K562 (cell line): ENCODE data around the gene SEMA3A. TPM values are rescaled to one million over a fixed set of nuclear protein-coding genes. Genes with fewer than 3 reads are reported as not detected.

ENCODE experiments used
- ATAC-seq: fragments of 200-7000 bp; cut with Tn5 transposase; 3 replicates; pipeline ENCODE4 v1.9.1; 2020; ENCODE audit warnings: moderate library complexity
- BruUV-seq: library from RNA; stranded (reverse); fragments of 400-500 nt; replicated peaks from 2 replicates; lab custom pipeline; 2021; lab: Mats Ljungman, UMichigan
- CTCF ChIA-PET: fragments of 300-600 bp; formaldehyde crosslinking; extraction: SDS; loops from one replicate; lab custom pipeline; 2021; ENCODE audit warnings: low intra/inter-chr PET ratio; lab: Yijun Ruan, JAX
- POLR2A ChIA-PET: fragments of 300-600, 350-650 bp; sonication (Branson Sonifier 250); formaldehyde crosslinking; extraction: SDS; loops from one replicate; lab custom pipeline; 2021; ENCODE audit warnings: antibody characterized with exemption, inconsistent platforms; lab: Yijun Ruan, JAX
- DNase-seq, 4 experiments: peaks; one replicate each; pipeline versions ENCODE4 v3.0.0 to v3.0.0-alpha.2; 2011 to 2018; ENCODE audit warnings: low spot score in 3 of 4, mixed read lengths in 3 of 4; ENCODE audit errors: extremely low read depth in 1 of 4
- FAIRE-seq: peaks from 2 replicates; lab custom pipeline; 2011; peaks lifted over from hg19 to GRCh38; lab: Jason Lieb, UNC
- H2AFZ ChIP-seq: 2 replicates; pipeline ENCODE4 v1.6.0; 2011; ENCODE audit warnings: low read depth, low read length, control low read depth, inconsistent platforms
- H3K27ac ChIP-seq: fragments of 200-600 bp; 3 replicates; pipeline ENCODE4 v1.8.0; 2011; ENCODE audit warnings: low read depth, mild to moderate bottlenecking, control low read depth, inconsistent platforms, low read length, moderate library complexity, mixed read lengths; ENCODE audit errors: extremely low read depth
- H3K27me3 ChIP-seq, 2 experiments: fragments of 300-600 bp in 1 of 2; 2 replicates in 1 of 2; 3 replicates in 1 of 2; pipeline versions ENCODE4 v1.6.0 to v1.8.0; 2011; ENCODE audit warnings: inconsistent platforms in 2 of 2, low read length in 2 of 2, mild to moderate bottlenecking in 1 of 2, mixed read lengths in 1 of 2, moderate library complexity in 1 of 2; ENCODE audit not compliant: control insufficient read depth in 2 of 2, insufficient read depth in 2 of 2
- H3K36me3 ChIP-seq: fragments of 300-600 bp; 3 replicates; pipeline ENCODE4 v1.8.0; 2011; ENCODE audit warnings: mild to moderate bottlenecking, low read length, inconsistent platforms; ENCODE audit not compliant: control insufficient read depth, insufficient read depth
- H3K4me1 ChIP-seq, 2 experiments: fragments of 200-600 bp in 1 of 2; replicated peaks in 1 of 2; 2 replicates in 1 of 2; 3 replicates in 1 of 2; pipeline versions ENCODE4 v1.5.1 to v1.8.0; 2011; ENCODE audit warnings: inconsistent platforms in 2 of 2, low read length in 2 of 2, mild to moderate bottlenecking in 1 of 2, mixed read lengths in 1 of 2, moderate library complexity in 1 of 2; ENCODE audit not compliant: control insufficient read depth in 2 of 2, insufficient read depth in 2 of 2
- H3K4me2 ChIP-seq: 2 replicates; pipeline ENCODE4 v1.6.1; 2011; ENCODE audit warnings: low read length, control low read depth, inconsistent platforms, mixed read lengths; ENCODE audit not compliant: insufficient read depth
- H3K4me3 ChIP-seq: fragments of 200-600 bp; sonication (generic), shearing (Covaris generic); 2 replicates; pipeline ENCODE4 v1.5.1; 2016; ENCODE audit warnings: control low read depth, inconsistent platforms
- H3K79me2 ChIP-seq: fragments of 200-600 bp; 3 replicates; pipeline ENCODE4 v1.8.0; 2011; ENCODE audit warnings: low read length, inconsistent platforms; ENCODE audit not compliant: control insufficient read depth, insufficient read depth
- H3K9ac ChIP-seq, 2 experiments: 2 replicates each; pipeline versions ENCODE4 v1.6.0 to v1.6.1; 2011; ENCODE audit warnings: low read depth in 2 of 2, low read length in 2 of 2, control low read depth in 1 of 2, inconsistent platforms in 1 of 2, mild to moderate bottlenecking in 1 of 2, mixed read lengths in 1 of 2; ENCODE audit not compliant: insufficient read depth in 1 of 2
- H3K9me1 ChIP-seq: one replicate; pipeline ENCODE4 v1.6.0; 2011; ENCODE audit warnings: inconsistent platforms, mild to moderate bottlenecking, low read length, moderate library complexity; ENCODE audit not compliant: control insufficient read depth, insufficient read depth
- H3K9me3 ChIP-seq: replicated peaks from 2 replicates; pipeline ENCODE4 v1.5.1; 2011; ENCODE audit warnings: low read depth, low read length, inconsistent platforms; ENCODE audit not compliant: control insufficient read depth, insufficient read depth
- H4K20me1 ChIP-seq: replicated peaks from 2 replicates; pipeline ENCODE4 v1.6.1; 2011; ENCODE audit warnings: low read length, inconsistent platforms, mixed read lengths; ENCODE audit not compliant: control insufficient read depth, insufficient read depth
- BRCA1 ChIP-seq, 2 experiments: fragments of 450-650 bp in 1 of 2; sonication (generic) in 1 of 2; formaldehyde crosslinking in 1 of 2; IDR thresholded peaks; 2 replicates each; pipeline versions ENCODE4 v1.5.0 to v1.6.1; 2017 to 2020; ENCODE audit warnings: mild to moderate bottlenecking in 1 of 2, missing genetic modification reagents in 1 of 2
- CEBPB ChIP-seq: fragments of 450-650 bp; IDR thresholded peaks from 2 replicates; pipeline ENCODE4 v1.6.1; 2016; ENCODE audit warnings: missing genetic modification characterization, missing compliant biosample characterization
- FIP1L1 ChIP-seq: fragments of 200-400 bp; formaldehyde crosslinking; IDR thresholded peaks from 2 replicates; pipeline ENCODE4 v1.6.1; 2018; ENCODE audit warnings: mild to moderate bottlenecking, low read depth, low read length; ENCODE audit not compliant: poor library complexity, severe bottlenecking
- HNRNPLL ChIP-seq: fragments of 200-400 bp; formaldehyde crosslinking; IDR thresholded peaks from 2 replicates; pipeline ENCODE4 v1.6.1; 2017; ENCODE audit warnings: low read length, low read depth, mild to moderate bottlenecking; ENCODE audit not compliant: poor library complexity, severe bottlenecking
- HNRNPUL1 ChIP-seq: fragments of 200-400 bp; formaldehyde crosslinking; IDR thresholded peaks from 2 replicates; pipeline ENCODE4 v1.6.1; 2017; ENCODE audit warnings: low read length
- IFI16 ChIP-seq: fragments of 250-450 bp; sonication (Bioruptor Pico); IDR thresholded peaks from 2 replicates; pipeline ENCODE4 v2.1.2; 2022; ENCODE audit warnings: mild to moderate bottlenecking, inconsistent platforms
- MEF2D ChIP-seq: conservative IDR thresholded peaks from 2 replicates; pipeline ENCODE4 v1.6.1; 2016; ENCODE audit warnings: low read depth, missing genetic modification characterization, missing compliant biosample characterization
- NCOA2 ChIP-seq, 2 experiments: fragments of 450-650 bp; IDR thresholded peaks; 2 replicates each; pipeline ENCODE4 v1.6.1; 2018; ENCODE audit warnings: mild to moderate bottlenecking in 2 of 2, moderate library complexity in 1 of 2; ENCODE audit not compliant: partially characterized antibody in 2 of 2
- NFIX ChIP-seq: fragments of 250-450 bp; sonication (Bioruptor Pico); IDR thresholded peaks from 2 replicates; pipeline ENCODE4 v1.4.0; 2020; ENCODE audit warnings: low read depth, mild to moderate bottlenecking, moderate library complexity
- POU5F1 ChIP-seq: fragments of 150-350 bp; IDR thresholded peaks from 2 replicates; pipeline ENCODE4 v1.6.1; 2014; ENCODE audit warnings: borderline replicate concordance, low read length, low read depth, mild to moderate bottlenecking; ENCODE audit not compliant: partially characterized antibody
- PTRF ChIP-seq: fragments of 450-650 bp; IDR thresholded peaks from 2 replicates; pipeline ENCODE4 v1.6.1; 2016; ENCODE audit warnings: mild to moderate bottlenecking, missing genetic modification characterization, missing compliant biosample characterization
- SP1 ChIP-seq: sonication (generic); formaldehyde crosslinking; IDR thresholded peaks from 2 replicates; pipeline ENCODE4 v1.8.1; 2022; ENCODE audit warnings: mild to moderate bottlenecking, missing genetic modification reagents
- THRAP3 ChIP-seq: fragments of 450-650 bp; IDR thresholded peaks from 2 replicates; pipeline ENCODE4 v1.6.1; 2016; ENCODE audit warnings: mild to moderate bottlenecking, inconsistent platforms, borderline replicate concordance
- ZBTB40 ChIP-seq, 2 experiments: fragments of 450-650 bp in 1 of 2; sonication (generic) in 1 of 2; formaldehyde crosslinking in 1 of 2; IDR thresholded peaks; 2 replicates each; pipeline versions ENCODE4 v1.7.1 to v1.9.0; 2016 to 2022; ENCODE audit warnings: inconsistent platforms in 1 of 2, mild to moderate bottlenecking in 1 of 2, missing genetic modification reagents in 1 of 2
- ZZZ3 ChIP-seq: fragments of 450-650 bp; IDR thresholded peaks from 2 replicates; pipeline ENCODE4 v1.6.1; 2016; ENCODE audit warnings: antibody characterized with exemption, mild to moderate bottlenecking, moderate library complexity
- WGBS: fragments of 100-300 bp; shearing (Covaris generic); methylation state at CpG from one replicate; pipeline ENCODE4 v1.1.6; 2016; ENCODE audit warnings: low coverage, mixed read lengths; ENCODE audit not compliant: insufficient coverage; ENCODE audit errors: missing lambda C conversion rate; 5-methylcytosine and 5-hydroxymethylcytosine counted together
- in situ Hi-C: fragments of 300-500 bp; cut with MboI; formaldehyde crosslinking; loops from 4 replicates; pipeline ENCODE4 v1.15.0; 2018; ENCODE audit warnings: inconsistent platforms, mixed read lengths
- intact Hi-C: fragments of 100-400 bp; cut with micrococcal nuclease; formaldehyde crosslinking; loops from 2 replicates; pipeline ENCODE4 v1.14.2; 2022
- polyA plus RNA-seq, 8 experiments: library from polyadenylated mRNA; depleted of rRNA in 4 of 8; stranded (reverse) in 5 of 8; unstranded in 3 of 8; fragments of >200 nt; fragmentation: Nextera tagmentation in 2 of 8; fragmentation: Illumina TruSeq in 1 of 8; extraction: Ambion mirVana in 2 of 8; extraction: Trizol in 1 of 8; gene quantifications; 2 replicates each; pipeline versions ENCODE4 v1.2.1 to v1.2.3, GENCODE V29; 2011 to 2014; ENCODE audit warnings: inconsistent platforms in 1 of 8, missing spikeins in 1 of 8
- total RNA-seq, 7 experiments: library from RNA; depleted of rRNA in 6 of 7; stranded (reverse); fragments of >200 nt in 6 of 7; fragmentation: Illumina TruSeq in 2 of 7; extraction: Trizol in 2 of 7; gene quantifications; 2 replicates each; pipeline versions ENCODE4 v1.2.1 to v1.2.3, GENCODE V29; 2011 to 2021; ENCODE audit warnings: low replicate concordance in 1 of 7

Gene SEMA3A
- total and polyA plus RNA-seq, 9 of the 15 experiments (the other 6 are each of a cell fraction or from before 2014, with no cell fraction given), result 0.36 to 3.0 (median 1.1) TPM

DNA sequence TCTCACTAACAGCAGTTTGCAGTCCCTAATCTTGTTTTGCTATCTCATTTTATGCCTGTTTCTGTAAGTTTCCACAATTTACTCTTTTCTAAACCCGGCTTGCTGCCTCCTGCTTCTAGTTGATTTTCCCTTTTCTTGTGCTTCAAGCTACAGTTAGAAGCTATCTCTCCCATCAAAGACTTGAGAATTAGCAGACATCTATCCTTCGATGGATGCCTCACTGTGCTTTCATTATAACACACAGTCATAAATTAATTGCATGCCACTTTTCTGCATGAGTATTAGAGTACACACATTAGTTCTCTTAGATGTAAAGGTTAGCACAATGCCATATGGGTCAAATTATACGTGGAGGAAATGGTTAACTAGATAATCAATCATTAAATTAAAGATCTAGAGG is 48.7 kb downstream of the SEMA3A start:
- no peak overlapping the region for H3K9ac ChIP-seq
- no peaks in the 10 kb centered on the region for H3K27me3 ChIP-seq
- H3K27ac ChIP-seq, result no peak overlapping the region
- no peak overlapping the region for H3K4me3 ChIP-seq
- POLR2A ChIA-PET, result no interaction called here
- no peak for ATAC-seq
- in situ Hi-C loops (no loop called here), intact Hi-C loops (no loop called here)
- BruUV-seq, result no TSS peak
- CTCF ChIA-PET, result no interaction called here
- WGBS, result 0% methylated on average over 3 of the region's 3 CpGs
- FAIRE-seq, result no peak
- H3K4me1 ChIP-seq, result no peaks in the 10 kb centered on the region
- H3K36me3 ChIP-seq, result no peaks in the 10 kb centered on the region
- no peak overlapping the region for H3K4me2 ChIP-seq
- H4K20me1 ChIP-seq, result no peaks in the 10 kb centered on the region
- no peaks in the 10 kb centered on the region for H3K9me1 ChIP-seq
- DNase-seq, result no peak
- no peaks in the 10 kb centered on the region for H3K79me2 ChIP-seq
- H3K9me3 ChIP-seq, result no peaks in the 10 kb centered on the region
- no peak overlapping the region for H2AFZ ChIP-seq
- TF ChIP-seq MEF2D (tag), result no peak
- TF ChIP-seq SP1 (CRISPR knock-in tag), result no peak
- TF ChIP-seq FIP1L1, result no peak
- no peak for TF ChIP-seq POU5F1
- TF ChIP-seq PTRF (tag), result no peak
- no peak for TF ChIP-seq THRAP3
- no peak for TF ChIP-seq NFIX
- TF ChIP-seq BRCA1 (IDR thresholded peaks at IDR 0.05), result no peak
- TF ChIP-seq BRCA1 (CRISPR knock-in tag; IDR thresholded peaks at IDR 0.05), result no peak
- TF ChIP-seq HNRNPUL1, result no peak
- no peak for TF ChIP-seq ZZZ3
- no peak for TF ChIP-seq NCOA2 (IDR thresholded peaks at IDR 0.05; ENCODE audit: partially characterized antibody in 2 of 2)
- no peak for TF ChIP-seq HNRNPLL
- TF ChIP-seq CEBPB (tag), result no peak
- no peak for TF ChIP-seq IFI16 (CRISPR knock-in tag)
- TF ChIP-seq ZBTB40 (IDR thresholded peaks at IDR 0.05), result no peak
- no peak for TF ChIP-seq ZBTB40 (CRISPR knock-in tag; IDR thresholded peaks at IDR 0.05)
